SK-N-SH treated with all-trans-retinoic acid at 6 μM for 48 hours (cell line): Measurements from ENCODE around the gene SOCS4.

Experiments used
- GLIS3 ChIP-seq: fragments of 250-450 bp; sonication (Bioruptor Pico); IDR thresholded peaks from 2 replicates; pipeline ENCODE4 v1.5.0; 2020; ENCODE audit warnings: mild to moderate bottlenecking, moderate library complexity
- TOX ChIP-seq: fragments of 250-450 bp; sonication (Bioruptor Pico); IDR thresholded peaks from 2 replicates; pipeline ENCODE4 v1.8.0; 2021; ENCODE audit warnings: mild to moderate bottlenecking, moderate library complexity, borderline replicate concordance
- TSHZ2 ChIP-seq: fragments of 250-450 bp; sonication (Bioruptor Pico); IDR thresholded peaks from 2 replicates; pipeline ENCODE4 v1.5.0; 2020; ENCODE audit warnings: mild to moderate bottlenecking, moderate library complexity
- ZFP30 ChIP-seq: fragments of 450-650 bp; formaldehyde crosslinking; IDR thresholded peaks from 2 replicates; pipeline ENCODE4 v1.5.0; 2022; ENCODE audit warnings: mild to moderate bottlenecking, moderate library complexity
- ZNF565 ChIP-seq: fragments of 450-650 bp; formaldehyde crosslinking; conservative IDR thresholded peaks from 2 replicates; pipeline ENCODE4 v1.5.0; 2020; ENCODE audit warnings: low read depth, mild to moderate bottlenecking, moderate library complexity

DNA sequence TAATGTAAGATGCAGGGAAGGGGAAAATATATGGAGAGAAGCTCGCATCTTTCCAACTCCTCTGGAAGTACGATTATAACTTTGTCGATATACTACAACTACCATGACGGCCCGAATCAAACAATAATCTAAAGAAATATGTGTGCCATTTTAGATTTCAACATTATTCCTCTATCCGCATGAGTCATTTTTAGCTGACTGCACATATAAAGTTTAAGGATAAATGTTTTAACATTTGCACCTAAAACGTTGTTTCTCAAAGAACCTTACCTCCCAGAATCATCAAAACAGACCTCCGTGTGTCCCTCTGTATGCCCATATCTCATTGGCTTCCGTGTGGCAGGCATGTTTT is 619 bp upstream of the SOCS4 start:
- TF ChIP-seq ZNF565 (no peak), TOX (CRISPR knock-in tag) (no peak), ZFP30 (CRISPR knock-in tag) (no peak), TSHZ2 (no peak), GLIS3 (no peak)
